Loucy (cell line): ENCODE results near the gene RPUSD2.
"Not testable (repeated sequence)": the region's sequence is repeated elsewhere in the genome, so short reads cannot be mapped to it uniquely, and the experiment has no call there.

Experiments
- H2AFZ ChIP-seq: fragments of 200-600 bp; sonication (generic); 2 replicates; pipeline ENCODE4 v1.6.0; 2016; ENCODE audit warnings: antibody characterized with exemption, mild to moderate bottlenecking, low read length, moderate library complexity
- H3F3A ChIP-seq: fragments of 200-600 bp; 2 replicates; pipeline ENCODE4 v1.6.0; 2016; ENCODE audit warnings: antibody characterized with exemption, low read depth, mild to moderate bottlenecking
- H3K27me3 ChIP-seq: fragments of 200-600 bp; sonication (generic); 2 replicates; pipeline ENCODE4 v1.6.1; 2014; ENCODE audit warnings: low read length, mild to moderate bottlenecking; ENCODE audit not compliant: insufficient read depth, poor library complexity, severe bottlenecking
- H3K36me3 ChIP-seq: fragments of 200-600 bp; sonication (generic); 2 replicates; pipeline ENCODE4 v1.6.1; 2016; ENCODE audit warnings: low read length; ENCODE audit not compliant: insufficient read depth
- H3K4me1 ChIP-seq: fragments of 200-600 bp; sonication (generic); 2 replicates; pipeline ENCODE4 v1.5.1; 2014; ENCODE audit warnings: low read length, mild to moderate bottlenecking; ENCODE audit not compliant: insufficient read depth, poor library complexity, severe bottlenecking
- H3K4me2 ChIP-seq: fragments of 200-600 bp; sonication (generic); 2 replicates; pipeline ENCODE4 v1.6.0; 2014; ENCODE audit warnings: antibody characterized with exemption, low read length, low read depth, mild to moderate bottlenecking; ENCODE audit not compliant: poor library complexity, severe bottlenecking
- H3K4me3 ChIP-seq: fragments of 200-600 bp; sonication (generic); 2 replicates; pipeline ENCODE4 v1.5.1; 2014; ENCODE audit warnings: low read length, mild to moderate bottlenecking, mixed read lengths; ENCODE audit not compliant: poor library complexity, severe bottlenecking
- H3K79me2 ChIP-seq: fragments of 200-600 bp; sonication (generic); 2 replicates; pipeline ENCODE4 v1.6.1; 2014; ENCODE audit warnings: low read length; ENCODE audit not compliant: insufficient read depth
- H3K9ac ChIP-seq: fragments of 200-600 bp; sonication (generic); 2 replicates; pipeline ENCODE4 v1.6.0; 2014; ENCODE audit warnings: mild to moderate bottlenecking, low read depth, low read length, moderate library complexity; ENCODE audit not compliant: poor library complexity, severe bottlenecking
- H3K9me2 ChIP-seq: fragments of 200-600 bp; sonication (generic); replicated peaks from 2 replicates; pipeline ENCODE4 v1.6.1; 2016; ENCODE audit warnings: low read depth, low read length, mixed read lengths
- H3K9me3 ChIP-seq: fragments of 200-600 bp; sonication (generic); 2 replicates; pipeline ENCODE4 v1.6.1; 2014; ENCODE audit warnings: mild to moderate bottlenecking, antibody characterized with exemption, low read length, low read depth; ENCODE audit not compliant: insufficient read depth
- H4K20me1 ChIP-seq: fragments of 200-600 bp; sonication (generic); 2 replicates; pipeline ENCODE4 v1.6.0; 2014; ENCODE audit warnings: antibody characterized with exemption, low read length, mild to moderate bottlenecking; ENCODE audit not compliant: insufficient read depth, poor library complexity, severe bottlenecking
- EZH2phosphoT487 ChIP-seq: fragments of 200-600 bp; IDR thresholded peaks from 2 replicates; pipeline ENCODE4 v1.6.1; 2018; ENCODE audit warnings: antibody characterized with exemption, mild to moderate bottlenecking, moderate library complexity, borderline replicate concordance
- TF ChIP-seq, protein P1 (sequence below): fragments of 200-600 bp; sonication (generic); conservative IDR thresholded peaks from 2 replicates; pipeline ENCODE4 v1.5.1; 2014; ENCODE audit warnings: mild to moderate bottlenecking, antibody characterized with exemption, low read length

The RPUSD2 gene

DNA sequence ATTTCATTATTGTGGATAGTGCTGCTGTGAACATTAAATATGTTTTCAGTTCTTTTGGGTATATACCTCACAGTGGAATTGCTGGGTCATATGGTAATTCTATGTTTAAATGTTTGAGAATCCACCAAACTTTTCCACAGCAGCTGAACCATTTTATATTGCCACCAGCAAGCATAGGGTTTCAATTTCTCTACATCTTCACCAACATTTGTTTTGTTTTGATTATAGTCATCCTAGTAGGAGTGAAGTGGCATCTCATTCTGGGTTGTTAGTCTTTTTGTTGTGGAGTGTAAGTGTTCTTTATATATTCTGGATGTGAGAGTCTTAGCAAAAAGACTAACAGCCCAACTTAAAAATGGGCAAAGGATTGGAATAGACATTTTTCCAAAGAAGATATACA, 6.0 kb downstream of the RPUSD2 start:
- Histone ChIP-seq H3K9me2 (no peaks in the 10 kb centered on the region), H2AFZ (no peak overlapping the region), H3K4me1 (peaks cover 12% of the 10 kb centered on the region), H3K36me3 (peaks cover 10% of the 10 kb centered on the region; the same call in 1 of the 2 replicates), H3K4me3 (no peak overlapping the region), H3K9me3 (no peaks in the 10 kb centered on the region), H4K20me1 (peaks cover 7% of the 10 kb centered on the region), H3K27me3 (no peaks in the 10 kb centered on the region), H3K4me2 (no peak overlapping the region), H3K79me2 (peaks cover 19% of the 10 kb centered on the region), H3K9ac (no peak overlapping the region), H3F3A (no peaks in the 10 kb centered on the region)
- TF ChIP-seq, protein P1, sequence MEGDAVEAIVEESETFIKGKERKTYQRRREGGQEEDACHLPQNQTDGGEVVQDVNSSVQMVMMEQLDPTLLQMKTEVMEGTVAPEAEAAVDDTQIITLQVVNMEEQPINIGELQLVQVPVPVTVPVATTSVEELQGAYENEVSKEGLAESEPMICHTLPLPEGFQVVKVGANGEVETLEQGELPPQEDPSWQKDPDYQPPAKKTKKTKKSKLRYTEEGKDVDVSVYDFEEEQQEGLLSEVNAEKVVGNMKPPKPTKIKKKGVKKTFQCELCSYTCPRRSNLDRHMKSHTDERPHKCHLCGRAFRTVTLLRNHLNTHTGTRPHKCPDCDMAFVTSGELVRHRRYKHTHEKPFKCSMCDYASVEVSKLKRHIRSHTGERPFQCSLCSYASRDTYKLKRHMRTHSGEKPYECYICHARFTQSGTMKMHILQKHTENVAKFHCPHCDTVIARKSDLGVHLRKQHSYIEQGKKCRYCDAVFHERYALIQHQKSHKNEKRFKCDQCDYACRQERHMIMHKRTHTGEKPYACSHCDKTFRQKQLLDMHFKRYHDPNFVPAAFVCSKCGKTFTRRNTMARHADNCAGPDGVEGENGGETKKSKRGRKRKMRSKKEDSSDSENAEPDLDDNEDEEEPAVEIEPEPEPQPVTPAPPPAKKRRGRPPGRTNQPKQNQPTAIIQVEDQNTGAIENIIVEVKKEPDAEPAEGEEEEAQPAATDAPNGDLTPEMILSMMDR, result no peak
- TF ChIP-seq EZH2phosphoT487, result no peak

DNA sequence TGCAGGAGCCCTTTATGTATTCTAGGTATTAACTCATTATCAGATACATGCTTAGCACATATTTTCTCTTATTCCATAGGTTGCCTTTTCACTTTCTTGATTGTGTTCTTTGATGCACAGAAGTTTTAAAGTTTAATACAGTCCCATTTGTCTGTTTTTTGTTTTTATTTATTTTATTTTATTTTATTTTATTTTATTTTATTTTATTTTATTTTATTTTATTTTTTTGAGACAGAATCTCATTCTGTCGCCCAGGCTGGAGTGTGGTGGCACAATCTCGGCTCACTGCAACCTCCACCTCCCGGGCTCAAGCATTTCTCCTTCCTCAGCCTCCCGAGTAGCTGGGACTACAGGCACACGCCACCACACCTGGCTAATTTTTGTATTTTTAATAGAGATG, 7.8 kb downstream of the RPUSD2 start:
- not testable (repeated sequence) for H2AFZ ChIP-seq, H3K4me2 ChIP-seq, H3K27me3 ChIP-seq, H3K9ac ChIP-seq, H4K20me1 ChIP-seq, H3F3A ChIP-seq, H3K9me3 ChIP-seq, H3K9me2 ChIP-seq, H3K4me1 ChIP-seq, H3K36me3 ChIP-seq, H3K4me3 ChIP-seq, H3K79me2 ChIP-seq

DNA sequence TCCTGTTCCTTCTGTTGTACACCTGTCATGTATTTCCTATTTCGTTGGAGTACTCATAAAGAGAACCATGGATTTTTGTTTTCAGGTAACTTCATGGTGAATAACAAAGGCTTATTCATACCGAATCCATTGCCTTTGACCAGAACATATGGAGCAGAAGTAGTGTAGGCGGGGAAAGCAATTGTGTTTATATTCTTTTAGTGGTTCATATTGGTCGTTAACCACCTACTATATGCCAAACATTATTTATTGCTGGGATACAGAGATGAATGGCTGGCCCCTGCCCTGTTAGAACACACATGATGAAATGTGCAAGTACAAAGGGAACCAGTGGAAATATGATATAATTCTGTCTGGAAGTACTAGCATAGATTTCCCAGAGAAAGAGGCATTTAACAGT, 9.8 kb downstream of the RPUSD2 start:
- H3K27me3 ChIP-seq, result no peaks in the 10 kb centered on the region

DNA sequence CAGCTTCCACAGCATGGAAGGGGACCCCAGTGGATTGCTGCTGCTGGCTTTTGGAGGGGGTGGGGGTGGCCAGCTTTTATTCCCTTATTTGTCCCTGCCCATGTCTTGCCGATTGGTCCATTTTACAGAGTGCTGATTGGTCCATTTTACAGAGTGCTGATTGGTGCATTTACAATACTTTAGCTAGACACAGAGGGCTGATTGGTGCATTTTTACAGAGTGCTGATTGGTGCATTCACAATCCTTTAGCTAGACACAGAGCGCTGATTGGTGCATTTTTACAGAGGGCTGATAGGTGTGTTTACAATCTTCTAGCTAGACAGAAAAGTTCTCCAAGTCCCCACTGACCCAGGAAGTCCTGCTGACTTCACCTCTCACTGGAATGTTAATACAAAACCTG, 12.7 kb downstream of the RPUSD2 start:
- H3K4me2 ChIP-seq, H3K9me3 ChIP-seq, H3F3A ChIP-seq, H3K4me1 ChIP-seq, H2AFZ ChIP-seq, H4K20me1 ChIP-seq, H3K9ac ChIP-seq, H3K4me3 ChIP-seq, H3K9me2 ChIP-seq, H3K36me3 ChIP-seq, H3K27me3 ChIP-seq, H3K79me2 ChIP-seq: not testable (repeated sequence)

More for the DNA sequence above, 9.8 kb downstream of the RPUSD2 start:
- H3K4me1 ChIP-seq, result no peaks in the 10 kb centered on the region
- peaks cover 1% of the 10 kb centered on the region; the same call in 1 of the 2 replicates for H3K36me3 ChIP-seq
- no peaks in the 10 kb centered on the region for H4K20me1 ChIP-seq
- no peak overlapping the region for H3K4me2 ChIP-seq
- no peaks in the 10 kb centered on the region for H3F3A ChIP-seq
- H3K79me2 ChIP-seq, result no peaks in the 10 kb centered on the region
- no peak for TF ChIP-seq EZH2phosphoT487
- TF ChIP-seq, protein P1, result no peak
- H3K9ac ChIP-seq, result no peak overlapping the region
- no peaks in the 10 kb centered on the region for H3K9me3 ChIP-seq
- H3K9me2 ChIP-seq, result no peaks in the 10 kb centered on the region
- H2AFZ ChIP-seq, result no peak overlapping the region
- no peak overlapping the region for H3K4me3 ChIP-seq
